ENCODE results near the gene UMODL1.

UMODL1 gene

DNA sequence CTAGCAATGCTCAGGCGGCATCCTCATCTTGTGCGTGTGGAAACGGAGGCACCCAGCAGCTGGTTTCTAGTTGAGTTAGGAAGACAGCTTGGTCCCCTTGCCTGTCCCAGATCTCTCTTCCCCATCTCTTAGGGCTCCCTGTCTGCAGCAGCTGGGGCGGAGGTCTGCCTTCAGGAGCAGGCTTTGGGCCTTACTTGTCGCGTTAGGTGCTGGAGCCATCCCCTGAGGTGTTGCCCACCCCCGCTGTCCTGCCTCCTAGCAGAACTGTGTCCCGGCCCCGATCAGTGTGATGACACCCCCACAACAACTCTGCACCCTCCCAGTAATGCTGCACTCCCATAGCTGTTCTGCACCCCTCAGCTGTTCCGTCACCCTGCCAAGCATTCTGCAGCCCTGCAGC, 40.7 kb downstream of the UMODL1 start:
- H2BK15ac ChIP-seq (ENCODE audit: low read depth, poor library complexity, severe bottlenecking): no peak overlapping the region
- H2AFZ ChIP-seq (ENCODE audit: low read depth, low read length): no peak overlapping the region
- H3K4me3 ChIP-seq (ENCODE audit: insufficient read depth in 1 of 2, low read depth in 1 of 2, low read length in 2 of 2): no peak overlapping the region
- no peak overlapping the region for H2BK12ac ChIP-seq (ENCODE audit: low read length in 2 of 2)
- H3K18ac ChIP-seq (ENCODE audit: low read depth in 1 of 2, low read length in 2 of 2): no peak overlapping the region
- H3K4me1 ChIP-seq (ENCODE audit: control insufficient read depth, insufficient read depth, low read depth, low read length): peaks cover 6% of the 10 kb centered on the region
- no peak overlapping the region for H2BK5ac ChIP-seq (ENCODE audit: low read depth, low read length, poor library complexity, severe bottlenecking)
- H3K79me1 ChIP-seq (replicated peaks; ENCODE audit: low read length, poor library complexity, severe bottlenecking): no peaks in the 10 kb centered on the region
- H3K27me3 ChIP-seq (ENCODE audit: control insufficient read depth in 1 of 2, insufficient read depth in 1 of 2, low read length in 2 of 2): peaks cover 23 to 39% of the 10 kb centered on the region in 2 experiments
- no peaks in the 10 kb centered on the region for H3K36me3 ChIP-seq (ENCODE audit: control insufficient read depth in 1 of 2, insufficient read depth in 2 of 2, low read depth in 1 of 2, low read length in 2 of 2)
- H4K91ac ChIP-seq (ENCODE audit: low read length): no peak overlapping the region
- no peaks in the 10 kb centered on the region for H3K9me3 ChIP-seq (ENCODE audit: control insufficient read depth, low read length)
- H3K4ac ChIP-seq (ENCODE audit: low read depth in 1 of 2, low read length in 2 of 2): no peak overlapping the region
- H3K9ac ChIP-seq (ENCODE audit: low read length): no peak overlapping the region
- no peak overlapping the region for H2BK120ac ChIP-seq (ENCODE audit: low read depth, low read length)
- H3K4me2 ChIP-seq (ENCODE audit: low read length, poor library complexity, severe bottlenecking): no peak overlapping the region
- H3K23ac ChIP-seq (ENCODE audit: low read length in 2 of 2): no peak overlapping the region
- H2AK5ac ChIP-seq (ENCODE audit: low read length, severe bottlenecking): no peak overlapping the region
- no peak overlapping the region for H4K8ac ChIP-seq (ENCODE audit: low read length)
- 88% methylated on average over 10 of the region's 10 CpGs for whole genome bisulfite sequencing
- no peak overlapping the region for H3K14ac ChIP-seq (ENCODE audit: low read length in 2 of 2)
- no peak for DNase-seq
- H3K27ac ChIP-seq (ENCODE audit: low read length, poor library complexity, severe bottlenecking): no peak overlapping the region

DNA sequence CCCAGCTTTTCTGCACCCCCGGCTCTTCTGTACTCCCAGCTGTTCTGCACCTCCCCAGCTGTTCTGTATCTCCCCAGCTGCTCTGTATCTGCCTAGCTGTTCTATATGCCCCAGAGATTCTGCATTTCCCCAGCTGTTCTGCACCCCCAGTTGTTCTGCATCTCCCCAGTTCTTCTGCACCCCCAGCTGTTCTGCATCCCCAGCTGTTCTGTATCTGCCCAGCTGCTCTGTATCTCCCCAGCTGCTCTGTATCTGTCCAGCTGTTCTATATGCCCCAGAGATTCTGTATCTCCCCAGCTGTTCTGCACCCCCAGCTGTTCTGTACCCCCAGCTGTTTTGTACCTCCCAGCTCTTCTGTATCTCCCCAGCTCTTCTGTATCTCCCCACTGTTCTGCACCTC, 41.1 kb downstream of the UMODL1 start:
- Histone ChIP-seq H3K4me1 (ENCODE audit: control insufficient read depth, insufficient read depth, low read depth, low read length) (peaks cover 6% of the 10 kb centered on the region), H2BK15ac (ENCODE audit: low read depth, poor library complexity, severe bottlenecking) (no peak overlapping the region), H2AK5ac (ENCODE audit: low read length, severe bottlenecking) (no peak overlapping the region), H3K14ac (ENCODE audit: low read length in 2 of 2) (no peak overlapping the region), H3K9ac (ENCODE audit: low read length) (no peak overlapping the region), H2BK12ac (ENCODE audit: low read length in 2 of 2) (no peak overlapping the region), H3K4ac (ENCODE audit: low read depth in 1 of 2, low read length in 2 of 2) (no peak overlapping the region), H3K9me3 (ENCODE audit: control insufficient read depth, low read length) (no peaks in the 10 kb centered on the region), H3K36me3 (ENCODE audit: control insufficient read depth in 1 of 2, insufficient read depth in 2 of 2, low read depth in 1 of 2, low read length in 2 of 2) (no peaks in the 10 kb centered on the region), H3K27ac (ENCODE audit: low read length, poor library complexity, severe bottlenecking) (no peak overlapping the region), H4K8ac (ENCODE audit: low read length) (no peak overlapping the region), H2BK120ac (ENCODE audit: low read depth, low read length) (no peak overlapping the region), H4K91ac (ENCODE audit: low read length) (no peak overlapping the region), H3K18ac (ENCODE audit: low read depth in 1 of 2, low read length in 2 of 2) (no peak overlapping the region), H3K23ac (ENCODE audit: low read length in 2 of 2) (no peak overlapping the region), H2BK5ac (ENCODE audit: low read depth, low read length, poor library complexity, severe bottlenecking) (no peak overlapping the region), H2AFZ (ENCODE audit: low read depth, low read length) (no peak overlapping the region), H3K27me3 (ENCODE audit: control insufficient read depth in 1 of 2, insufficient read depth in 1 of 2, low read length in 2 of 2) (peaks cover 23 to 35% of the 10 kb centered on the region in 2 experiments), H3K4me2 (ENCODE audit: low read length, poor library complexity, severe bottlenecking) (no peak overlapping the region), H3K4me3 (ENCODE audit: insufficient read depth in 1 of 2, low read depth in 1 of 2, low read length in 2 of 2) (no peak overlapping the region), H3K79me1 (replicated peaks; ENCODE audit: low read length, poor library complexity, severe bottlenecking) (no peaks in the 10 kb centered on the region)
- WGBS: 91% methylated on average over 1 of the region's 1 CpG
- no peak for DNase-seq

DNA sequence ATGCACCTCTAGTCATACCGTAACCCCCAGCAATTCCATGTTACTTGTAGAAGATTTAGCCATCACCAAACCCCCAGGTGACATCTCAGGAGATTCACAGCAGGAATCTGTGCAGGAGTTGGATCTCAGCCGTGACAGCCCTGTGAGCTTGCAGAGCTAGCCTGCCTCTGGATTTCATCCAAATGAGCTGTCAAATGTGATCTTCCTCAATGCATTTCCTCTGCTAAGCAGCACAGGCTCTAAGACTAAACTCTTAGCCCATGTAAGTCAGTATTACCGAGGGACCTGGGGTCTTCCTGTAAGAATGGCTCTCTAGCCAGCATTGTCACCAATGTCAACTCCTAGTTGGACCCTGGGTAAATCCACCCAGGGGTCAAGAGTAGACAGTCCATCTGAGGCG, 41.7 kb downstream of the UMODL1 start:
- no peak overlapping the region for H2AK5ac ChIP-seq (ENCODE audit: low read length, severe bottlenecking)
- DNase-seq: peak; percentile 62
- H2BK5ac ChIP-seq (ENCODE audit: low read depth, low read length, poor library complexity, severe bottlenecking): no peak overlapping the region
- no peak overlapping the region for H3K18ac ChIP-seq (ENCODE audit: low read depth in 1 of 2, low read length in 2 of 2)
- H3K4ac ChIP-seq (ENCODE audit: low read depth in 1 of 2, low read length in 2 of 2): no peak overlapping the region
- H3K36me3 ChIP-seq (ENCODE audit: control insufficient read depth in 1 of 2, insufficient read depth in 2 of 2, low read depth in 1 of 2, low read length in 2 of 2): no peaks in the 10 kb centered on the region
- H3K4me3 ChIP-seq (ENCODE audit: insufficient read depth in 1 of 2, low read depth in 1 of 2, low read length in 2 of 2): no peak overlapping the region
- no peak overlapping the region for H2AFZ ChIP-seq (ENCODE audit: low read depth, low read length)
- H3K4me1 ChIP-seq (ENCODE audit: control insufficient read depth, insufficient read depth, low read depth, low read length): peaks cover 4% of the 10 kb centered on the region
- 44% methylated on average over 4 of the region's 4 CpGs for WGBS
- no peak overlapping the region for H3K4me2 ChIP-seq (ENCODE audit: low read length, poor library complexity, severe bottlenecking)
- H4K8ac ChIP-seq (ENCODE audit: low read length): no peak overlapping the region
- H3K9me3 ChIP-seq (ENCODE audit: control insufficient read depth, low read length): no peaks in the 10 kb centered on the region
- no peak overlapping the region for H3K9ac ChIP-seq (ENCODE audit: low read length)
- no peaks in the 10 kb centered on the region for H3K79me1 ChIP-seq (replicated peaks; ENCODE audit: low read length, poor library complexity, severe bottlenecking)
- no peak overlapping the region for H3K14ac ChIP-seq (ENCODE audit: low read length in 2 of 2)
- peaks cover 24 to 30% of the 10 kb centered on the region in 2 experiments for H3K27me3 ChIP-seq (ENCODE audit: control insufficient read depth in 1 of 2, insufficient read depth in 1 of 2, low read length in 2 of 2)
- no peak overlapping the region for H2BK15ac ChIP-seq (ENCODE audit: low read depth, poor library complexity, severe bottlenecking)
- no peak overlapping the region for H2BK120ac ChIP-seq (ENCODE audit: low read depth, low read length)
- no peak overlapping the region for H3K23ac ChIP-seq (ENCODE audit: low read length in 2 of 2)
- H2BK12ac ChIP-seq (ENCODE audit: low read length in 2 of 2): no peak overlapping the region
- H3K27ac ChIP-seq (ENCODE audit: low read length, poor library complexity, severe bottlenecking): no peak overlapping the region
- no peak overlapping the region for H4K91ac ChIP-seq (ENCODE audit: low read length)

DNA sequence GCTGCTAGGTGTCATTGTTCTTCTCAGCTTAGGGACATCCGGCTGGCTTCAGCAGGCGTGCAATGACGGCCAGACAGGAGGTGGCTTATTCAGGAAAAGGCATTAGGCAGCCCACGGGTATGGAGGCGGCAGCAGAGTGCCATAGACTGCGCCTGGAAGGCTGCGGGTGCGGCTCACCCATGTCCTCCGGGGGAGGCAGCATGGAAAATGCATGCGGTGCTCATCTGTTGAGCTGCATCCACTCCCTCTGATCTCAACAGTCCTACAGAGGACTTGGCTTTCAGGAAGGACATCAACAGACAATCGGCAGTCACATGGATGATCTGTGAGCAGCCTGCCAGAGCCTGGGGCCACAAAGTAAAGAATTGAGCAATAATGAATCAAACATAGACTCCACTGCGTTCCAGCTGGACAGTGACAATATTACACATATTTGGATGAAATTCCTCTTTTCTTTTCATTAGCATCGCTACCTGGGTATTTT, 42.9 kb downstream of the UMODL1 start:
- H4K91ac ChIP-seq (ENCODE audit: low read length): no peak overlapping the region
- no peak overlapping the region for H2AFZ ChIP-seq (ENCODE audit: low read depth, low read length)
- H2AK5ac ChIP-seq (ENCODE audit: low read length, severe bottlenecking): no peak overlapping the region
- H3K23ac ChIP-seq (ENCODE audit: low read length in 2 of 2): no peak overlapping the region
- no peak overlapping the region for H2BK15ac ChIP-seq (ENCODE audit: low read depth, poor library complexity, severe bottlenecking)
- H3K4me2 ChIP-seq (ENCODE audit: low read length, poor library complexity, severe bottlenecking): no peak overlapping the region
- no peak overlapping the region for H4K8ac ChIP-seq (ENCODE audit: low read length)
- H3K18ac ChIP-seq (ENCODE audit: low read depth in 1 of 2, low read length in 2 of 2): peak overlapping the region in 1 of 2 experiments; percentile 22
- WGBS: 95% methylated on average over 13 of the region's 13 CpGs
- no peak overlapping the region for H3K9ac ChIP-seq (ENCODE audit: low read length)
- H3K27me3 ChIP-seq (ENCODE audit: control insufficient read depth in 1 of 2, insufficient read depth in 1 of 2, low read length in 2 of 2): peaks cover 35 to 36% of the 10 kb centered on the region in 2 experiments
- no peak overlapping the region for H2BK5ac ChIP-seq (ENCODE audit: low read depth, low read length, poor library complexity, severe bottlenecking)
- DNase-seq: peak; percentile 24
- H3K79me1 ChIP-seq (replicated peaks; ENCODE audit: low read length, poor library complexity, severe bottlenecking): no peaks in the 10 kb centered on the region
- H3K9me3 ChIP-seq (ENCODE audit: control insufficient read depth, low read length): no peaks in the 10 kb centered on the region
- peak overlapping the region in 1 of 2 experiments; percentile 31 for H2BK12ac ChIP-seq (ENCODE audit: low read length in 2 of 2)
- H3K27ac ChIP-seq (ENCODE audit: low read length, poor library complexity, severe bottlenecking): no peak overlapping the region
- H3K4me3 ChIP-seq (ENCODE audit: insufficient read depth in 1 of 2, low read depth in 1 of 2, low read length in 2 of 2): no peak overlapping the region
- H3K4me1 ChIP-seq (ENCODE audit: control insufficient read depth, insufficient read depth, low read depth, low read length): no peaks in the 10 kb centered on the region
- H2BK120ac ChIP-seq (ENCODE audit: low read depth, low read length): no peak overlapping the region
- peak overlapping the region in 1 of 2 experiments; percentile 73 for H3K4ac ChIP-seq (ENCODE audit: low read depth in 1 of 2, low read length in 2 of 2)
- no peaks in the 10 kb centered on the region for H3K36me3 ChIP-seq (ENCODE audit: control insufficient read depth in 1 of 2, insufficient read depth in 2 of 2, low read depth in 1 of 2, low read length in 2 of 2)
- no peak overlapping the region for H3K14ac ChIP-seq (ENCODE audit: low read length in 2 of 2)

Measured in mesenchymal stem cell (in vitro differentiated cells and primary cell).